GM12878 (cell line): ENCODE measurements around the gene ZNF688. TPM values are rescaled to one million over a fixed set of nuclear protein-coding genes. Genes with fewer than 3 reads are reported as not detected.

ENCODE experiments used
- ATAC-seq: fragments of 200-7000 bp; cut with Tn5 transposase; 3 replicates; pipeline ENCODE4 v1.9.1; 2020; ENCODE audit warnings: mild to moderate bottlenecking, moderate library complexity
- BruUV-seq: library from RNA; stranded (reverse); fragments of 400-500 nt; replicated peaks from 2 replicates; lab custom pipeline; 2021; lab: Mats Ljungman, UMichigan
- CTCF ChIA-PET: fragments of 300-600 bp; sonication (Branson Sonifier 250); formaldehyde crosslinking; extraction: SDS; loops from one replicate; lab custom pipeline; 2021; ENCODE audit warnings: inconsistent platforms; lab: Yijun Ruan, JAX
- POLR2A ChIA-PET: fragments of 350-600 bp; formaldehyde crosslinking; extraction: SDS; loops from one replicate; lab custom pipeline; 2021; ENCODE audit warnings: inconsistent platforms; lab: Charles Lee
- RAD21 ChIA-PET: fragments of 300-600 bp; sonication (Branson Sonifier 250); formaldehyde crosslinking; loops from one replicate; lab custom pipeline; 2023; ENCODE audit warnings: antibody characterized with exemption; ENCODE audit not compliant: unreplicated experiment; lab: Charles Lee
- SMC1A ChIA-PET: fragments of 300-600 bp; sonication (Branson Sonifier 250); formaldehyde crosslinking; loops from one replicate; lab custom pipeline; 2023; ENCODE audit not compliant: unreplicated experiment, uncharacterized antibody; lab: Charles Lee
- DNase-seq: peaks from one replicate; pipeline ENCODE4 v3.0.0-alpha.2; 2011; ENCODE audit warnings: low read depth, low spot score
- FAIRE-seq: peaks from 3 replicates; lab custom pipeline; 2011; peaks lifted over from hg19 to GRCh38; lab: Jason Lieb, UNC
- H2AFZ ChIP-seq: 2 replicates; pipeline ENCODE4 v1.6.0; 2011; ENCODE audit warnings: low read depth, low read length, control low read depth; ENCODE audit not compliant: control insufficient read depth
- H3K27ac ChIP-seq: 2 replicates; pipeline ENCODE4 v1.5.1; 2011; ENCODE audit warnings: control low read depth; ENCODE audit not compliant: control insufficient read depth, insufficient read depth
- H3K27me3 ChIP-seq, 2 experiments: replicated peaks in 1 of 2; 2 replicates each; pipeline versions ENCODE4 v1.6.0 to v1.6.1; 2011; ENCODE audit warnings: low read length in 1 of 2; ENCODE audit not compliant: control insufficient read depth in 2 of 2, insufficient read depth in 2 of 2
- H3K36me3 ChIP-seq, 2 experiments: 2 replicates each; pipeline ENCODE4 v1.5.1; 2011; ENCODE audit warnings: low read length in 1 of 2; ENCODE audit not compliant: control insufficient read depth in 2 of 2, insufficient read depth in 2 of 2
- H3K4me1 ChIP-seq: 2 replicates; pipeline ENCODE4 v1.6.1; 2011; ENCODE audit warnings: mild to moderate bottlenecking, low read length, moderate library complexity, mixed read lengths; ENCODE audit not compliant: control insufficient read depth, insufficient read depth
- H3K4me2 ChIP-seq: 2 replicates; pipeline ENCODE4 v1.6.0; 2011; ENCODE audit warnings: control low read depth; ENCODE audit not compliant: control insufficient read depth, insufficient read depth
- H3K4me3 ChIP-seq: fragments of 200-600 bp; sonication (generic); 2 replicates; pipeline ENCODE4 v1.5.1; 2016
- H3K79me2 ChIP-seq: 2 replicates; pipeline ENCODE4 v1.6.0; 2011; ENCODE audit warnings: low read length; ENCODE audit not compliant: control insufficient read depth, insufficient read depth
- H3K9ac ChIP-seq: 2 replicates; pipeline ENCODE4 v1.8.0; 2011; ENCODE audit warnings: low read length, control low read depth, mixed read lengths; ENCODE audit not compliant: control insufficient read depth, insufficient read depth
- H3K9me3 ChIP-seq: replicated peaks from 3 replicates; pipeline ENCODE4 v1.5.1; 2011; ENCODE audit warnings: mild to moderate bottlenecking, low read length; ENCODE audit not compliant: control insufficient read depth, insufficient read depth
- H4K20me1 ChIP-seq: 2 replicates; pipeline ENCODE4 v1.6.0; 2011; ENCODE audit not compliant: control insufficient read depth, insufficient read depth
- BCL11A ChIP-seq: IDR thresholded peaks from 2 replicates; pipeline ENCODE4 v1.6.1; 2011; ENCODE audit warnings: low read depth, low read length
- HDAC6 ChIP-seq: fragments of 200-600 bp; sonication (generic); IDR thresholded peaks from one replicate; pipeline ENCODE4 v1.8.0; 2017; ENCODE audit warnings: antibody characterized with exemption; ENCODE audit not compliant: unreplicated experiment
- NR2C1 ChIP-seq: fragments of 450-650 bp; IDR thresholded peaks from 2 replicates; pipeline ENCODE4 v1.6.1; 2017; ENCODE audit warnings: antibody characterized with exemption, mild to moderate bottlenecking, moderate library complexity
- POU2F2 ChIP-seq: IDR thresholded peaks from 3 replicates; pipeline ENCODE4 v1.6.1; 2011; ENCODE audit warnings: low read depth, mild to moderate bottlenecking, low read length, borderline replicate concordance
- RAD21 ChIP-seq: IDR thresholded peaks from 2 replicates; pipeline ENCODE4 v1.6.1; 2011; ENCODE audit warnings: mild to moderate bottlenecking, low read depth, low read length, moderate library complexity; ENCODE audit not compliant: insufficient read depth
- RUNX3 ChIP-seq: IDR thresholded peaks from 2 replicates; pipeline ENCODE4 v1.6.1; 2012; ENCODE audit warnings: low read length, inconsistent platforms
- SMAD1 ChIP-seq: fragments of 450-650 bp; IDR thresholded peaks from 2 replicates; pipeline ENCODE4 v1.6.1; 2018; ENCODE audit warnings: mild to moderate bottlenecking, low read depth; ENCODE audit not compliant: partially characterized antibody
- TCF3 ChIP-seq: IDR thresholded peaks from 2 replicates; pipeline ENCODE4 v1.6.1; 2012; ENCODE audit warnings: low read depth, mild to moderate bottlenecking, low read length, borderline replicate concordance; ENCODE audit not compliant: insufficient read depth
- ZBTB33 ChIP-seq: fragments of 450-650 bp; IDR thresholded peaks from 2 replicates; pipeline ENCODE4 v1.6.1; 2017; ENCODE audit warnings: mild to moderate bottlenecking
- ZNF592 ChIP-seq: fragments of 450-650 bp; IDR thresholded peaks from 2 replicates; pipeline ENCODE4 v1.6.1; 2017; ENCODE audit warnings: mild to moderate bottlenecking, moderate library complexity
- WGBS: methylation state at CpG from one replicate; pipeline ENCODE4 v1.1.6; 2016; ENCODE audit warnings: low lambda C conversion rate; ENCODE audit not compliant: insufficient replicate concordance, insufficient coverage; ENCODE audit errors: missing lambda C conversion rate; 5-methylcytosine and 5-hydroxymethylcytosine counted together
- in situ Hi-C: fragments of 300-500 bp; cut with MboI; formaldehyde crosslinking; loops from 9 replicates; pipeline ENCODE4 v1.14.3; 2018; ENCODE audit warnings: mixed read lengths
- intact Hi-C: fragments of 100-400 bp; cut with micrococcal nuclease; formaldehyde crosslinking; loops from one replicate; pipeline ENCODE4 v1.14.2; 2022; ENCODE audit not compliant: unreplicated experiment
- polyA plus RNA-seq, 11 experiments: library from polyadenylated mRNA; depleted of rRNA in 4 of 11; unstranded in 6 of 11; stranded (reverse) in 5 of 11; fragments of >200 nt; fragmentation: Nextera tagmentation in 4 of 11; fragmentation: Illumina TruSeq in 1 of 11; extraction: Ambion mirVana in 4 of 11; extraction: Trizol in 1 of 11; gene quantifications; 1 replicate in 1 of 11; 2 replicates in 10 of 11; pipeline versions ENCODE4 v1.2.1 to v1.2.3, GENCODE V29; 2011 to 2016; ENCODE audit warnings: inconsistent platforms in 2 of 11, missing spikeins in 2 of 11, low read depth in 1 of 11
- total RNA-seq, 4 experiments: library from RNA; depleted of rRNA in 3 of 4; stranded (reverse); fragments of >200 nt in 3 of 4; fragmentation: Illumina TruSeq in 1 of 4; extraction: Trizol in 1 of 4; gene quantifications; 2 replicates each; pipeline versions ENCODE4 v1.2.1 to v1.2.3, GENCODE V29; 2013 to 2021

Gene ZNF688
- total and polyA plus RNA-seq, 10 of the 15 experiments (the other 5 are each of a cell fraction or from before 2014, with no cell fraction given) = 0.14 to 17.4 (median 10.6) TPM

GRCh38 chr16:30566531-30566930 lies 5.0 kb downstream of the ZNF688 start:
- CTCF ChIA-PET = interaction anchor here (1.6 to 2.6 kb wide), 3 partner anchors 20 to 137 kb away, joined by 4 to 19 read pairs (median 8); partner anchors contain the start of gene DCTPP1
- POLR2A ChIA-PET = interaction anchor here (1.0 to 1.6 kb wide), 7 partner anchors 8 to 166 kb away, joined by 3 to 10 read pairs (median 4); partner anchors contain the start of genes ZNF689 and ZNF764
- 100% methylated on average over 1 of the region's 4 CpGs for WGBS
- Histone ChIP-seq H4K20me1 (no peaks in the 10 kb centered on the region), H3K36me3 (no peaks in the 10 kb centered on the region; a peak in 2 of 4 replicates), H3K27me3 (no peaks in the 10 kb centered on the region), H3K4me3 (no peak overlapping the region), H3K4me1 (peaks cover 27% of the 10 kb centered on the region), H2AFZ (no peak overlapping the region), H3K79me2 (peaks cover 11% of the 10 kb centered on the region), H3K9ac (no peak overlapping the region), H3K27ac (no peak overlapping the region), H3K9me3 (no peaks in the 10 kb centered on the region), H3K4me2 (no peak overlapping the region)
- in situ Hi-C loops = no loop called here
- DNase-seq (no peak), FAIRE-seq (no peak), ATAC-seq (no peak)
- SMC1A ChIA-PET = interaction anchor here (0.6 to 1.4 kb wide), 3 partner anchors 8 to 32 kb away, joined by 3 to 4 read pairs (median 4); partner anchors contain the start of genes ZNF747 and ZNF764
- intact Hi-C loops = no loop called here
- RAD21 ChIA-PET = interaction anchor here (0.5 to 4.4 kb wide), 5 partner anchors 8 to 136 kb away, joined by 3 to 22 read pairs (median 7); partner anchors contain the start of genes DCTPP1, ZNF747 and ZNF764
- no TSS peak for BruUV-seq
- no peak for TF ChIP-seq NR2C1
- no peak for TF ChIP-seq RUNX3
- TF ChIP-seq ZBTB33 = no peak

- ATAC-seq (no peak), DNase-seq (no peak), FAIRE-seq (no peak)
- H3K9ac ChIP-seq = no peak overlapping the region
- no peaks in the 10 kb centered on the region for H3K9me3 ChIP-seq
- H3K4me2 ChIP-seq = no peak overlapping the region
- intact Hi-C loops (no loop called here), in situ Hi-C loops (no loop called here)
- ChIA-PET CTCF (interaction anchor here (0.8 to 2.6 kb wide), 6 partner anchors 20 to 136 kb away, joined by 3 to 8 read pairs (median 4); partner anchors contain the start of gene DCTPP1), RAD21 (interaction anchor here (1.2 to 4.4 kb wide), 3 partner anchors 9 to 136 kb away, joined by 3 to 22 read pairs (median 17); partner anchors contain the start of genes DCTPP1 and ZNF747), SMC1A (interaction anchor here (0.6 to 1.4 kb wide), 4 partner anchors 11 to 423 kb away, joined by 3 to 4 read pairs (median 4); partner anchors contain the start of gene ZNF747), POLR2A (interaction anchor here (0.7 to 1.6 kb wide), 7 partner anchors 9 to 166 kb away, joined by 3 to 4 read pairs (median 3); partner anchors contain the start of gene ZNF689)
- H3K4me3 ChIP-seq = no peak overlapping the region
- no peaks in the 10 kb centered on the region; a peak in 2 of 4 replicates for H3K36me3 ChIP-seq
- H2AFZ ChIP-seq = no peak overlapping the region
- WGBS = 72% methylated on average over 8 of the region's 8 CpGs
- H3K4me1 ChIP-seq = peaks cover 27% of the 10 kb centered on the region
- H3K79me2 ChIP-seq = peaks cover 6% of the 10 kb centered on the region
- BruUV-seq = no TSS peak
- no peak overlapping the region for H3K27ac ChIP-seq
- H4K20me1 ChIP-seq = no peaks in the 10 kb centered on the region
- no peaks in the 10 kb centered on the region for H3K27me3 ChIP-seq
- TF ChIP-seq RAD21 (no peak), POU2F2 (no peak), TCF3 (no peak), HDAC6 (no peak), BCL11A (no peak), ZNF592 (no peak), SMAD1 (no peak)
Observed at GRCh38 chr16:30565984-30566383, 5.5 kb downstream of the ZNF688 start.
